KBM-7 (cell line): ENCODE data around the gene COQ8B.
"Not testable (repeated sequence)": the region's sequence is repeated elsewhere in the genome, so short reads cannot be mapped to it uniquely, and the experiment has no call there.

Source experiments
- DNase-seq: peaks from one replicate; pipeline ENCODE4 v3.0.0-alpha.2; 2015
- in situ Hi-C: fragments of 300-500 bp; cut with MboI; formaldehyde crosslinking; loops from 2 replicates; pipeline ENCODE4 v1.14.3; 2020; ENCODE audit warnings: low sequenced_read_pairs, low pct_unique_long_range_greater_than_20kb, mixed read lengths

The COQ8B gene

DNA sequence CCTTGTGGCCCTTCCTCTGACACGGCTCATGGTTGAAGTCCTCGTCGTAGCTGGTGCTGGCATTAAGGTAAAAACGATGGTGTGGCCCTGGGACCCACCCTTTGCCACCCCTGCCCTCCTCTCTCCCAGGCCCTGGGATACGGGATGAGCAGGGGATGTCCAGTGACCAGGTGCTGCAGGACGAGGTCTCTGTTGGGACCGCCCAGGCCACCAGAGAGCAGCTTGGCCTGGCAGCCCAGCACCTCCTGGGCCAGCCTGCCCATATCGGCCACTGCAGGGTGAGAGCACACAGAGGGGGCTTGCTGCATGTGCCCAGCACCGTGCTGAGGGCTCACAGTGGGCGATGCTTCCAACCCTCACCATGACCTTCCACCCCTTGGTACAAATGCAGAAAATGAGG is 27.2 kb upstream of the COQ8B start:
- in situ Hi-C loops, result no loop called here
- DNase-seq, result no peak

GRCh38 chr19:40742886-40743285 is 26.2 kb upstream of the COQ8B start:
- no peak for DNase-seq
- in situ Hi-C loops, result no loop called here

- in situ Hi-C loops, result no loop called here
- no peak for DNase-seq
Measured at GRCh38 chr19:40742477-40742876, 25.8 kb upstream of the COQ8B start.

- in situ Hi-C loops, result no loop called here
- no peak for DNase-seq
Measured at GRCh38 chr19:40741527-40742390, 25.1 kb upstream of the COQ8B start.

DNA sequence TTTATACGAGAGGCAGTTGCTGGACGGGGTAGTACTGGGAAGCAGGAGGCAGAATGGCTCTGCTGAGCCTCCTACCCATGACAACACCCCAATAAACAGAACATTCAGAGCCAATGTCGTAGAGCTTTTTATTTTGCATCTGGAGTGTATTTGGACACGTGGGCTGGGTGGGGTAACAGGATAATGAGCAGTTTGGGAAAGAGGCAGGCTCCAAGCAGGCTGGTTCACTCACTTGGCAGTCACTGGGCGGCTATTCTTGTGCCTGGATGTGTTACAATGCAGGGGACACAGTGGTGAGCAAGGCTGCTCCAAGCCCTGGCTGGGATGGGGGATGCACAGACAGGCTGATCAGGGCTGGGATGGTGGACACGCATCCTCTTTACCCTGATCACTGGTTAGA is 24.1 kb upstream of the COQ8B start:
- in situ Hi-C loops, result no loop called here
- DNase-seq, result no peak

- in situ Hi-C loops, result no loop called here
- DNase-seq, result no peak
Measured at GRCh38 chr19:40739871-40740703, 23.4 kb upstream of the COQ8B start.

DNA sequence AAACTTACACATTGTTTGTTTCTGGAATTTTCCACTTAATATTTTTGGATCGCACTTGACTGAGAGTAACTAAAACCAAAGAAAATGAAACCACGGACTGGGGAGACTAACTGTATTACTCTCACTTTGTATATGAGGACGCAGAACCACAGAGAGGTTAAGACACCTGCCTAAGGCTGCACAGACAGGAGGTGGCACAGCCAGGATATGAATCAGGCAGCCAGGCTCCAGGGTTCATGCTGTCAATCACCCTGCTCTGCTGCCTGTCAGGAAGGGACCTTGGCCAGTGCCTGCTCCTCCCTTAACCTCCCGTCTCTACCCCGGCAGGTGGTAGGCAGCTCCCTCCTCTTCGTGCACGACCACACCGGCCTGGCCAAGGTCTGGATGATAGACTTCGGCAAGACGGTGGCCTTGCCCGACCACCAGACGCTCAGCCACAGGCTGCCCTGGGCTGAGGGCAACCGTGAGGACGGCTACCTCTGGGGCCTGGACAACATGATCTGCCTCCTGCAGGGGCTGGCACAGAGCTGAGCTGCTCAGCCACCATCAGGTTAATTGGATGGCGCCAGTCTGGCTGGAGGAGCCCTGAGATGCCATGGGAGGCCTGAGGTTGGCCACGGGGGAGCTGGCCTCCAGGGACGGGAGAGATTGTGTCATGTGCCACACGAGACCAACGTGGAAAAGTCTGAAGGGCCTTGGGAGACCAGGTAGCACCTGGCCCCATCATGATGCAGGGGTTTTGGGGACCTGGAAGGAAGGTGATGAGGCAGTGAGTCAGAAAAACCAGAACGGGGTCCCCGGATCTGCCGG is 22.5 kb upstream of the COQ8B start:
- no peak for DNase-seq
- in situ Hi-C loops, result no loop called here

- in situ Hi-C loops, result no loop called here
- no peak for DNase-seq
Measured at GRCh38 chr19:40737102-40737644, 20.5 kb upstream of the COQ8B start.

DNA sequence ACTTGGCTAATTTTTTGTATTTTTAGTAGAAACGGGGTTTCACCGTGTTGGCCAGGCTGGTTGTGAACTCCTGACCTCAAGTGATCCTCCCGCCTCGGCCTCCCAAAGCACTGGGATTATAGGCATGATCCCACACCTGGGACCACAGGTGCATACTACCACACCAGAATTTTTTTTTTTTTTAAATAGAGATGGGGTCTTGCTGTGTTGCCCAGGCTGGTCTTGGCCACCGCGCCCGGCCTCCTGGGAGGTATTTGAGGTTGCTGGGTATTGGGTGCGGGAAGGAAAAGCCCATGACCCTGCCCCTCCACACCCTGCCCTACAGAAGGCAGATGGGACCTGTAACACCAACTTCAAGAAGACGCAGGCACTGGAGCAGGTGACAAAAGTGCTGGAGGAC is 20.0 kb upstream of the COQ8B start:
- no peak for DNase-seq
- in situ Hi-C loops, result no loop called here

DNA sequence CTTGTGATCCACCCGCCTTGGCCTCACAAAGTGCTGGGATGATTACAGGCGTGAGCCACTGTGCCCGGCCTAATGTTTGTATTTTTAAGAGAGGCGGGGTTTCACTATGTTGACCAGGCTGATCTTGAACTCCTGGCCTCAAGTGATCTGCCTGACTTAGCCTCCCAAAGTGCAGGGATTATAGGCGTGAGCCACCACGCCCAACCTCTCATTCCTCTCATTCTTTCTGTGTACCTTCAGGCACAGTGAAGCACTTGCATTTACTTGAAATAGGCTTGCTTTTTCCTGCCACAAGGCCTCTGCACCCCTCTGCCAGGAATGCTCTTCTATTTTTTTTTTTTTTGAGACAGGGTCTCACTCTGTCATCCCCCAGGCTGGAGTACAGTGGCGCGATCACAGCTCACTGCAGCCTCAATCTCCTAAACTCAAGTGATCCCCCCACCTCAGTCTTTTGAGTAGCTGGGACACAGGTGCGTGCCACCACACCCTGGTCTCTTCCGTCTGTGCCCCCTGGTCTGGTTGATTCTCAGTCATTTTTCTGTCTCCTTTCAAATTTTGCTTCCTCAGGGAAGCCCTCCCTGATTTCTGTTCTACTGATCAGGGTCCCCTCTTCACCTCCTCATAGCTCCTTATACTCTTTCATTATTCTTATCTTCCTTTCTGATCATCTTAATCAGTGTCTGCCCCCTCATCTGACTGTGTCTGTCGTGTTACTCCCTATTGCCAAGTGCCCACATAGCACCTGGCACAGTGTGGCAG is 18.5 kb upstream of the COQ8B start:
- DNase-seq, result no peak
- in situ Hi-C loops, result no loop called here

- no peak for DNase-seq
- in situ Hi-C loops, result no loop called here
Measured at GRCh38 chr19:40733149-40733548, 16.5 kb upstream of the COQ8B start.

GRCh38 chr19:40732304-40732703 is 15.6 kb upstream of the COQ8B start:
- in situ Hi-C loops, result not testable (repeated sequence)

GRCh38 chr19:40730065-40730464 is 13.4 kb upstream of the COQ8B start:
- in situ Hi-C loops, DNase-seq: not testable (repeated sequence)

More at GRCh38 chr19:40732304-40732703, 15.6 kb upstream of the COQ8B start:
- not testable (repeated sequence) for DNase-seq

DNA sequence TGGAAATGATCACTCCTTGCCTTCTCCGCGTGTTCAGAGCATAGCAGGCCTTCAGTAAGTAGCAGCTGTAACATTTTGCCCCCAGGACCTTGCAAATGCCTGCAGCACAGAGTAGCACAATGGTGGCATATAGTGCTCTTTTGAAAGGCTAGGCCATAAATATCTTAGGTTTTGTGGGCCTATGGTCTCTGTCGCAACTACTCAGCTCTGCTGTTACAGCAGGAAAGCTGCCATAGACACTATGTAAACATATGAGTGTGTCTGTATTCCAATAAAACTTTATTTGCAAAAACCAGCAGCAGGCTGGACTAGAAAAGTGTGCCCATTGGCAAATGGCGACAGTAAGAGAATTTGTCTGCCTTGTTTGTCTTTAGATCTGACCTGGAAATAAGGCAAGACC is 9.6 kb upstream of the COQ8B start:
- no peak for DNase-seq
- in situ Hi-C loops, result no loop called here

DNA sequence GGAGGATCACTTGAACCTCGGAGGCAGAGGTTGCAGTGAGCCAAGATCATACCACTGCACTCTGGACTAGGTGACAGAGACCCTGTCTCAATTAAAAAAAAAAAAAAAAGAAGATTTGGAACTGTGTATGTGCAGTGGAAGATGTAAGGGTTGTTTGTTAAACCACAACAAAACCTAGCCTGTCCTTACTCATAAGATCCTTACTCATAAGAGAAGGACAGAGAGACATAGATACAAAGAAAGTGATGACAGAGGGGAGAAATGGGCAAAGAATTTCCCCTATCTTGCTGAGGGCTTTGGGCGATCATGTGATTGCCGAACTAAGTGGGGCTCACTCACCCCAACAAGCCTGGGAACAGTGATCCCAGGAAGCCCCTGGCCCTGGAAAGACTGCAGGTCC is 8.2 kb upstream of the COQ8B start:
- in situ Hi-C loops, result no loop called here
- no peak for DNase-seq

DNA sequence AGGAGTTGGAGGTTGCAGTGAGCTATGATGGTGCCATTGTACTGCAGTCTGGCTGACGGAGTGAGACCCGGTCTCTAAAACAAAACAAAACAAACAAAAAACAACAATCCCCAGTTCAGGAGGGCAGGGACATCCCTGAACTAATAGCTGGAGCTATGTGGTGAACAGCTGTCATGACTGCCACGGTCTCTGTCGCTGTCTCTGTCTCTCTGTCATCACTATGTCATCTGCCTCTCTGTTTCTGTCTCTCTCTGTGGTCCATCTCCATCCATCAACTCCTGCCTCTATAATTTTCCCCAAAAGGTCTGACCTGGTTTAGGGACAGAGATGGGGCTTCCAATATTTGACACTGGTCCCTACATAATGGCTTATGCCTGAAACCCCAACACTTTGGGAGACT is 7.6 kb upstream of the COQ8B start:
- in situ Hi-C loops, result no loop called here
- DNase-seq, result no peak

- in situ Hi-C loops, result no loop called here
- no peak for DNase-seq
Measured at GRCh38 chr19:40723661-40724254, 7.1 kb upstream of the COQ8B start.

DNA sequence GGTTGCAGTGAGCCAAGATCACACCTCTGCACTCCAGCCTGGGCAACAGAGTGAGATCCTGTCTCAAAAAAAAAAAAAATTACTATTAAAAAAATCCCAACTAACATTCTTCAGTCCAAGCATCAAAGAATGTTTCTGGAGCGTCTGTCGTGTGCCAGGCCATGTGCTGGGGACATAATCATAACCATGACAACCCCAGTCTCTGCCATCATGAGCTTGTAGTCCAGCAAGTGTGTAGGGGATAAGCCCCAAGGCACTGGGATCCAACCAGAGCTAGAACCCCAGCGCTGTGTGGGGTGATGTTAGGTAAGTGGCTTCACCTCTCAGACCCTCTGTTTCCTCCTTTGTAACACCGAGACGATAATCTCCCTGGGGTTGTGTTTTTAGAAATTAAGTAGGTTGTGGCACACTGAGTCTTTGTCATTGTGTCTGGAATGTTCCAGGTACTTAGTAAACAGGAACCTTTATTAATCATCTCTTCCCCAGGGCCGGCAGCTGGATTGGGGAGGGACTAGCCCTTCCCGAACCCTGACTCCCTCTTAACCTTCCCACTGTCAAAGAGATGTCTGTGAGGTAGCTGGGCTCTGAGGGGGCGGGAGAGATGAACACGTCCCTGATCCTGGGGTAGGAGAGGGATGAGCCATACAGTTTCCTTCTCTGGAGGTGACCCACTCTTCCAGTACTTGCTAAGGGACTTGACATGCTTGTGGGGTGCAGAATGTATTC is 5.4 kb upstream of the COQ8B start:
- no peak for DNase-seq
- in situ Hi-C loops, result no loop called here
